Activated T-cell treated with anti-CD3 and anti-CD28 coated beads for 48 hours (primary cell): ENCODE measurements around the gene OXCT1.
"Not testable (repeated sequence)": the region's sequence is repeated elsewhere in the genome, so short reads cannot be mapped to it uniquely, and the experiment has no call there.

Experiments
- DNase-seq: peaks from one replicate; pipeline ENCODE4 v3.0.0-alpha.2; 2020; ENCODE audit warnings: low read depth

Gene OXCT1

DNA sequence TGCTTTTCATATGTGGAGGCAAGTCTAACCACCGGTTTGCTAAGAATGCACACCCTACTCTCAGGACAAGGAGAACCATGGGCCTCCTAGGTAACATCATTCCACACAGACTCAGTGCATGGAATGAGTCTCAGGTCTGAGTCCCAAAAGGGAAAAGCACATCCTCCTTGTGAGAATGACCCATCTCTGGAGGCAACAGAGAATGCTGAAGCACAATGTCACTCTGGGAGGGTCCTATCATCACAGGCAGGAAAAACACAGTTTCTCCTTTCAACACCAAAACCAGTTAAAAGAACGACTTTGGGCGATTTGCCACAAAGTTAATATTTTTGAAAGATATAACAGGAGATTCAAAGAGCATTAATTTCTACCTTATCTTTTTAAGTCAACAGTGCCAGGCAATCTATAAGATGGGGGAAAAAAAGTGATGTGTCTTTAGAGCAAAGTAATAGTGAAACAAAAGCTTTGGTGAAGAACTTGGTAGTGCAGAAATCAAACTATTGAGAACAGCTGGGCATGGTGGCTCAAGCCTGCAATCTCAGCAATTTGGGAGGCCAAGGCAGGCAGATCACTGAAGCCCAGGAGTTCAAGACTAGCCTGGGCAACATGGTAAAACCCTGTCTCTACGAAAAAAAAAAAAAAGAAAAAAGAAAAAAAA lies 97.3 kb downstream of the OXCT1 start:
- DNase-seq: no peak

GRCh38 chr5:41772056-41772455 lies 98.2 kb downstream of the OXCT1 start:
- DNase-seq: no peak

DNA sequence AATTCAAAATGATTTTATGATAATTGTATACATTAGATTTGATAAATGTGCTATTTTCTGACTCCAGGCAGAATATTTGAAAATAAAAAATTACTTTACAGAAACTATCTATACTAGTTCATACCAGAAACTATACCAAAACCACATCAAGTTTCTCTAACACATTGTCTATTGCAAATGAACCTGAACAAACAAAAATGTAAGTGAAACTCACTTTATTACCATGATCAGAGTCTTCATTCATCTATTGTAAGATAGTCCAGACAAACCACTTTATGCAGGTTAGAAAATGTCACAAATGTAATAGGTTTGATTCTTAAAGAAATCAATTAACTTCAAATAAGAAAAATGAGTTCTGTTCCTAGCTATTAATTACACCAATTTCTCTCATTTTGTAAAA lies 99.4 kb downstream of the OXCT1 start:
- DNase-seq: no peak

DNA sequence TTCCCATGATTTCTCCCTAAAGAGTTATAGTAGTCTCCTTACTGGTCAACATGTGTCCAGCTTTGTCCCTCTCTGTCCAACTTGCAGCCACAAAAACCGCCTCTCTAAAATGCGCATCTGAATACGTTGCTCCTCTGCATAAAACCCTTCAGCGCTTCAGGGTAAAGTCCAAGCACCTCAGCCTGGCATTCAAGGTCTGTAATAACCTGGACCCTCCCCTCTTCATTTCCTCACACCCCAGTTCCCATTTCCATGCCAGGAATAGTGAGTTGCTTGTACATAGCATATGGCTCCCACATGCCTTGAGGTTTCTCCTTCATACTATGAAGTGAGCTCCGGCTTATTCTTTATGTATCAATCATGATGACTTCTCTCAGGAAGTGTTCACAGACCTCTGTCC lies 101.5 kb downstream of the OXCT1 start:
- no peak for DNase-seq

DNA sequence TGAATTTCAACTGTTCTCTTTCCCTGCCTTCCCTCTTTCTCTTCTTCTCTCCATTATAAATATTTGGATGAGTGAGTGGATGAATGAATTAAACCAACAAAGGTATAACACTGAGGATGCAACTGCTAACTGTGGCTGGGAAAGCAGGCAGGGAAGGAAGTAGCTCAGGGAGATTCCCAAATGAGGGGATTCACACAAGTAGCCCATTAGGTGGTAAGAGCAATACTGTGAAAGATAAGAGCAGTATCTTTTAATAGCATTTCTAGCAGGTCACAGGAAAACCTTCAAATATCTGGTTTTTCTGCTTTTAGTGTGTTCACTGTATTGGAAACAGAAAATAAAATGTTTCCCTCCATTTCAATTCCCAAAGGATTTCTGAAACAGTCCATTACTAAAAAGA lies 105.6 kb downstream of the OXCT1 start:
- DNase-seq: no peak

GRCh38 chr5:41763574-41763973 lies 106.7 kb downstream of the OXCT1 start:
- DNase-seq: no peak

- DNase-seq: no peak
These were observed 107.1 kb downstream of the OXCT1 start for GRCh38 chr5:41763081-41763480.

- no peak for DNase-seq
These were observed 107.8 kb downstream of the OXCT1 start for GRCh38 chr5:41762426-41762825.

DNA sequence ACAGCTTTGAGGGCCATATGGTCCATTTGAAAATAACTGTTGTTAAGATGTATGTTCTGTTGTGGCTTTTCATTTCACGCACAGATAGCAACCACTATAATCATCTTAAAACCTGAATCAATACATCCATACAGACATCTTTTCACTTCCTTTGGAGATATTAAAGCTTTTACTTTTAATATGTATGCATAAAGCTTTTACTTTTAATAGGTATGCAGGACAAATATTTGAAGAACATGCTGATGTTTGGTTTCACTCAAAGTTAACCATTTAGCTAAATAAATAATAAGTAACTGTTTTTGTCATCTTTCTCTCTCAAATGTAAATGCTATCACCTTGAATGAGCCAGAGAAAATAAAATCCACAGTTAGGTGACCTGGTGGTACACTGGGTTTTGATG lies 108.6 kb downstream of the OXCT1 start:
- DNase-seq: no peak

GRCh38 chr5:41755705-41756104 lies 114.5 kb downstream of the OXCT1 start:
- no peak for DNase-seq

DNA sequence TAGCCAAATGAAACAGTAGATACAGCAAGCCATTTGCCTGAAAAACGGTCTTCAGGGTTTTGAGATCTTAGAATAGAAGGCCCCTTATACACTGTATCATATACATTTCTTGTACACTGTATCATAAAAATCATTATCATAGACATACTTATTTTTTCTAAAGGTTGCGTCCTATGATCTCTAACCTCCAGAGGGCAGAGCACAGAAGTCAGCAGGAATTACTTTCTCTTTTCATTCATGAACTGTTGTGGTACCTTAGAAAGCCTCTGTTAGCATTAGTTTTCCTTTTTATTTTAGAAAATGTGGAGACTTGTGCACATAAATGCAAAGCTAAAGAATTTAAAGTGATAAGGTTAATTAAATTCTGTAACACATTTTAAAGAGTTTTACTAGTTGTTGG lies 115.4 kb downstream of the OXCT1 start:
- DNase-seq: no peak

DNA sequence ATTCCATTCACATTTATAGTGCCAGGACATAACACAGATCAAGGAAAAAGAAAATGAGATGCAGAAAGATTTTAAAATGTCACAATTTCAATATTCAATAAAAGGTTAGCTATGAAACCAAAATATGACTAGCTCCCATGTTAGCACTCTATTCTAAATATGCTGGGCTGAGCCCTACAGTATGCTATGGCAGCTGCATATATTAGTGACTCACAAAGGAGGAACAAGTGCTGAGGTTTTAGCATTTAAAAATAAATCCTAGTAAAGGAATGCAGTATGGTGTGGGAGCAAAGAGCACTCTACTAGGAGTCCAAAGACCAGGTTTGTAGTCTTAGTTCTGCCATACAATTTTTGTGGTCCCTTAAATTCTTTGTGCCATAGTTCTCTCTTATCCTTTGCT lies 118.4 kb downstream of the OXCT1 start:
- no peak for DNase-seq

- DNase-seq: peak; percentile 12
These were observed 121.6 kb downstream of the OXCT1 start for GRCh38 chr5:41748631-41749030.

DNA sequence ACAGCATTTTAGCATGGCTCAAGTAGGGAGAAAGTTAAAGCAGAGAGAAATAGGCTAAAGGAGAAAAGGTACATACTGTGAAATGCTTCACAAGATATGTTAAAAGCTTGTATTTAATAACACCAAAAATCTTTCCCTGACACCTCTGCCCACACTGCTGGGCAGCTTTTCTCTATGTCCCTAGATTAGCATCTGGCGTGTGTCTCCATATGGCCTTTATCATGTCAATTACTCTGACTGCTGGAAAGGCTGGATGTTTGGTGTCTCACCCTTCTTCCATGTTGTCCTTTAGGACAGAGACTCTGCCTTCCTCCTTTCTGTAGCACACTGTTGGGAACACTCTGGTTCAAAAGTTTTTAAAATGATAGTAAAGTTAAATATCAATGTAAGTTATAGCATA lies 122.5 kb downstream of the OXCT1 start:
- DNase-seq: no peak

- DNase-seq: no peak
These were observed 122.9 kb downstream of the OXCT1 start for GRCh38 chr5:41747301-41747700.

- not testable (repeated sequence) for DNase-seq
These were observed 127.6 kb downstream of the OXCT1 start for GRCh38 chr5:41742608-41743007.

GRCh38 chr5:41738710-41739354 lies 131.4 kb downstream of the OXCT1 start:
- DNase-seq: no peak

GRCh38 chr5:41736641-41737040 lies 133.6 kb downstream of the OXCT1 start:
- DNase-seq: no peak

DNA sequence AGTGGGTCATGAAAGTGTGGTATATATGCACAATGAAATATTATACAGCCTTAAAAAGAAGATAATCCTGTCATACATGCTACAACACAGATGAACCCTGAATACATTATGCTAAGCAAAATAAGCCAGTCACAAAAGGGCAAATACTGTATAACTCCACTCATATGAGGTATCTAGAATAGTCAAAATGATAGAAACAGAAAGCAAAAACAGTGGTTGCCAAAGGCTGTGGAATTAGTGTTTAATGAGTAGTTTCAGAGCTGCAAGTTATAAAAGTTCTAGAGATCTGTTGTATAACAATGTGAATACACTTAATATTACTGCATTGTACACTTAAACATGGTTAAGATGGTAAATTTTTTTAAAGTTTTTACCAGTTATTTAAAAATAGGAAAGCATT lies 135.0 kb downstream of the OXCT1 start:
- DNase-seq: no peak

DNA sequence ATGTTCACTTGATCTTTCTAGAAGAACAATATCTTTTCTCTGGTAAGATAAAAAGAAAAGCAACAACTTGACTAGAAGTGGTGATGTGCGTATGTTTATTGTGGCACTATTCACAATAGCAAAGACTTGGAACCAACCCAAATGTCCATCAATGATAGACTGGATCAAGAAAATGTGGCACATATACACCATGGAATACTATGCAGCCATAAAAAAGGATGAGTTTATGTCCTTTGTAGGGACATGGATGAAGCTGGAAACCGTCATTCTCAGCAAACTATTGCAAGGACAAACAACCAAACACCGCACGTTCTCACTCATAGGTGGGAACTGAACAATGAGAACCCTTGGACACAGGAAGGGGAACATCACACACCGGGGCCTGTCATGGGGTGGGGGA lies 140.8 kb downstream of the OXCT1 start:
- not testable (repeated sequence) for DNase-seq

DNA sequence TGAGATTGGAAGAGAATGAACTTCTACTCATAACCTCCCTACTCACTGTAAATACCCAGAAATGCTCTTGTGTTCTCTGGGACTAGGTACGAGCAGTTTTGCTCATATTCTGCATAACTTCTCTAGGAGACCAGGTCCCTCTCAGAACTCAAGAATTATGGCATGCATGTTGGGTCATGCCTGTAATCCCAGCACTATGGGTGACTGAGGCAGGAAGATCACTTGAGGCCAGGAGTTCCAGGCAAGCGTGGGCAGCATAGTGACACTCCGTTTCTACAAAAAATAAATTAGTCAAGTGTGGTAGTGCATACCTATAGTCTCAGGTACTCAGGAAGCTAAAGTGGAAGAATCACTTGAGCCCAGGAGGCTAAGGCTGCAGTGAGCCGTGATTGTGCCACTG lies 141.9 kb downstream of the OXCT1 start:
- DNase-seq: no peak

DNA sequence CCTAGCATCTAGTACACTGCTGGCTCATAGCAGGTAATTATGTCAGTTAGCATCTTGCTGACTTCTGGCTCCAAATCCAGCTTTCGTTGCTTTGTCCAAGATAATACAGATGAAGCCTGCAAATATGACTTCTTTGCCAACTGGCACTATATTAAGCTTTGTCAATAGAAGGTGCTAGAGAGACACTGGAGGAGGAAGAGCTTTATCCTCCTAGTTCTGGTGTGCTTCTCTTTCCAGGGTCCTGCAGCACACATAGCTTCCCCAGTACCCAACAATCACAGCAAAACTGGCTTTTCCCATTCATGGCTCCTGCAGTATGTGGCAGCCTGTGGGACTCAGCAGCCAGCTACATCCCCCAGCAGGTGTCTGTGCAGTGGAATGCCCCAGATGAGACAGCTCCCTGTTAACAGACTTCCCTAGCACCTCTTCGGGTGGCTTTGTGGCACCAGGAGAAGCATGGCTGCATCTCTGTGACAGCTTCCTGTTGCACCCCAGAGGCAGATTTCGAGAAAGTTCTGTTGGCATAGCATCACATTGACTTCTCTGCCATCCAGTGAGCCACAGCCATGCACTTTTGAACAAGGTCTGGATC lies 147.8 kb downstream of the OXCT1 start:
- DNase-seq: no peak

DNA sequence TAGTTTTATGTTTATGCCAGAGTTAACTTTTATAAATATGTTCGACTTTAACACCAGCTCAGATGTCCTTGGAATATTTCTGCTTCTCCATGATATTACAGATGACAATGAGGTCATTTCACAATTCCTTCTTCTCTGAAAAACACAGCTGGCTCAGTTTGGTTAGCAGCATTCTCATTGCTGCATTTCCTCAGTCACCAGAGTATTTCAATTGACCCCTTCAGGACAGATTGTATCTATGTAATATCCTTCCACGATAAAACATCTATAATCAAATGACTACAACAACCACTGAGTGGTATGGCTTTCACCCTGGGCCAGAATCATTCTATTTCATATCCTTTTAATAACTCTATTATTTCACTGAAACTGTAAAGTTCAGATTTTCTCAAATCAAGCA lies 148.7 kb downstream of the OXCT1 start:
- DNase-seq: no peak

DNA sequence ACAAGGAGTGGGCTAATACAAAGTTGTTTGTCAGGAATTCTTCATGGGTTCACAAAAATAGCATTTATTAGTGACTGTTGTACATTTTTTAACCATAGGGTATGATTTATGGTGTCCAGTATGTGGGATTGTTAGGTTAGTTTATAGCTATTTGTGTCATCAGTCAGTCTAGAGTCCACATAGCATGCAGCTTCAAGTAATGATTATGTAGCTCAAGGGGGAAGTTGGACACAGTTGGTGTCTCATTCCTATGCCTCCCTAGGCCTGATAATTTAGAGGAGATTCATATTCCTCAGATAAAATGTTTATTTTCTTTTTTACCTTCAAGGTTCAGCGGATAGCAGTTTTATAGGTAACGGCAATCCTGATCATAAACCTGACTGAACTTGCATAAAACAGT lies 153.8 kb downstream of the OXCT1 start:
- no peak for DNase-seq
